WERI-Rb-1 (cell line): Measurements from ENCODE around the gene KLHL22.

Source experiments
- DNase-seq: peaks from one replicate; pipeline ENCODE4 v3.0.0-alpha.2; 2020
- H3K27ac ChIP-seq: fragments of 250-450 bp; sonication (Bioruptor Pico); 2 replicates; pipeline ENCODE4 v1.5.1; 2020; ENCODE audit warnings: mild to moderate bottlenecking, moderate library complexity
- H3K27me3 ChIP-seq: fragments of 250-450 bp; sonication (Bioruptor Pico); 2 replicates; pipeline ENCODE4 v1.5.1; 2021; ENCODE audit warnings: mild to moderate bottlenecking, low read depth, moderate library complexity; ENCODE audit not compliant: insufficient read depth, severe bottlenecking
- H3K36me3 ChIP-seq: fragments of 250-450 bp; sonication (Bioruptor Pico); 2 replicates; pipeline ENCODE4 v1.5.1; 2020; ENCODE audit warnings: mild to moderate bottlenecking, moderate library complexity
- H3K4me3 ChIP-seq: 2 replicates; pipeline ENCODE4 v1.5.1; 2011; ENCODE audit warnings: low read depth, mild to moderate bottlenecking, control low read depth, low read length
- H3K9me3 ChIP-seq: fragments of 250-450 bp; sonication (Bioruptor Pico); 2 replicates; pipeline ENCODE4 v1.5.1; 2021; ENCODE audit warnings: mild to moderate bottlenecking, moderate library complexity; ENCODE audit not compliant: severe bottlenecking
- CTCF ChIP-seq: IDR thresholded peaks from 2 replicates; pipeline ENCODE4 v1.5.1; 2011; ENCODE audit warnings: low read depth, mild to moderate bottlenecking, control low read depth, inconsistent platforms, low read length

KLHL22 gene

GRCh38 chr22:20428496-20429253 is 66.9 kb downstream of the KLHL22 start:
- DNase-seq, result no peak
- no peak overlapping the region for H3K4me3 ChIP-seq
- no peak overlapping the region for H3K27ac ChIP-seq
- no peak for TF ChIP-seq CTCF
- H3K27me3 ChIP-seq, result no peaks in the 10 kb centered on the region
- peaks cover 36% of the 10 kb centered on the region for H3K36me3 ChIP-seq
- H3K9me3 ChIP-seq, result no peaks in the 10 kb centered on the region

DNA sequence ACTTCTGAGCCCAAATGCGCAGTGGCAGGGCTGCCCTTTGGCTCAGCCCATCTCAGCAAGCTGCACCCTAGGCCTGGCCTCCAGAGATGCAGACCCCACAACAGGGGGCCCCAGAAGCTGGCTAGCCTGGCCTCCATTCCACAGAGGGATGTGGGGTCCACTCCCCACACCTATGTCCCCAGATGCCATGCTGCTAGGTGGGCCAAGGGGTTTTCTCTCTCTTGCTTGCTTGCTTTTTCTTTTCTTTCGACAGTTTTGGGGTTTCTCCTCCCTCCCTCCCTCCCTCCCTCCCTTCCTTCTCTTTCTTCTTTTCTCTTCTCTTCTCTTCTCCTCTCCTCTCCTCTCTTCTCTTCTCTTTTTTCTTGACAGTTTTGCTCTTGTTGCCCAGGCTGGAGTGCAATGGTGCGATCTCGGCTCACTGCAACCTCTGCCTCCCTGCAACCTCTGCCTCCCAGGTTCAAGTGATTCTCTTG is 67.6 kb downstream of the KLHL22 start:
- H3K36me3 ChIP-seq, result peaks cover 36% of the 10 kb centered on the region
- H3K9me3 ChIP-seq, result no peaks in the 10 kb centered on the region
- H3K4me3 ChIP-seq, result no peak overlapping the region
- no peak for TF ChIP-seq CTCF
- no peak for DNase-seq
- H3K27me3 ChIP-seq, result no peaks in the 10 kb centered on the region
- no peak overlapping the region for H3K27ac ChIP-seq

DNA sequence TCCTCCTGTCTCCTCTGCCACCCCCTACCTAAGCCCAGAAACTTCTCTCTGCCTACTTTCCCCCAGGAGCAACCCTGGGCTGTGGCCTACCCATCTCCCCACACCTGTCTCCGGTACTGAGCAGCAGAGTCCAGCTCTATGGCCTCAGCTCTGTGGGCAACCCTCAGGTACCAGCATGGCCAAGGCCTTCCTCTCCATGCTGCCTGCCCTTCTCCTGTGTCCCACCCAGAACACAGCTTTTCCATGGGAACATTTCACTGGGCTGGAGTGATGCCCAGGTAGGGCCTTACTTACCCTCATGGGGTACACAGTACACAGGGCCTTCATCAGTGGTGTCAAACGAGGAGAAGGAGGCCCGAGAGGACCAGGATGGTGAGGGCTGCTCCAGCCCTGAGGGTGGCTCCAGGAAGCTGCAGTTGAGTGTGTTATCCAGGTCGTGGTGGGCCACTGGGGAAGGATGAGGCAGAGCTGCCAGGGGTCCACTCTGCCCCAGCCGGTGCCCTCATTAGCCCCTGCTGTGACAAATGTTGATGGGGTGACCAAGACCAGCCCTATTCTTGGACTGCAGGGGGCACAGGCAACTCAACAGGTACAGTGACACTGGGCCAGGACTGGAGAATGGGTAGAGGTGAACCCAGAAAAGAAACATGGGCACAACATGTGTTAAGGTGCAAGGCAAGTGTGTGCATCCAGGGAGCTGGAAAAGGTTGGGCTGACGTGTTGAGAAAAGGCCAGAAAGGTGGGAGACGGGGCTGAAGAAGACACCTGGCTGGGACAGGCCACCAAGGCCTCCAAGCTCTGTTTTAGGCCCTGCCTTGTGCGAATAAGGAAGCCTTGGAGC is 68.3 kb downstream of the KLHL22 start:
- no peak overlapping the region for H3K27ac ChIP-seq
- H3K4me3 ChIP-seq, result no peak overlapping the region
- no peaks in the 10 kb centered on the region for H3K27me3 ChIP-seq
- DNase-seq, result no peak
- no peak for TF ChIP-seq CTCF
- peaks cover 36% of the 10 kb centered on the region for H3K36me3 ChIP-seq
- no peaks in the 10 kb centered on the region for H3K9me3 ChIP-seq

- peaks cover 36% of the 10 kb centered on the region for H3K36me3 ChIP-seq
- no peaks in the 10 kb centered on the region for H3K9me3 ChIP-seq
- H3K27me3 ChIP-seq, result no peaks in the 10 kb centered on the region
- H3K4me3 ChIP-seq, result no peak overlapping the region
- no peak overlapping the region for H3K27ac ChIP-seq
- no peak for DNase-seq
- no peak for TF ChIP-seq CTCF
These were observed 69.4 kb downstream of the KLHL22 start for GRCh38 chr22:20426259-20426615.

DNA sequence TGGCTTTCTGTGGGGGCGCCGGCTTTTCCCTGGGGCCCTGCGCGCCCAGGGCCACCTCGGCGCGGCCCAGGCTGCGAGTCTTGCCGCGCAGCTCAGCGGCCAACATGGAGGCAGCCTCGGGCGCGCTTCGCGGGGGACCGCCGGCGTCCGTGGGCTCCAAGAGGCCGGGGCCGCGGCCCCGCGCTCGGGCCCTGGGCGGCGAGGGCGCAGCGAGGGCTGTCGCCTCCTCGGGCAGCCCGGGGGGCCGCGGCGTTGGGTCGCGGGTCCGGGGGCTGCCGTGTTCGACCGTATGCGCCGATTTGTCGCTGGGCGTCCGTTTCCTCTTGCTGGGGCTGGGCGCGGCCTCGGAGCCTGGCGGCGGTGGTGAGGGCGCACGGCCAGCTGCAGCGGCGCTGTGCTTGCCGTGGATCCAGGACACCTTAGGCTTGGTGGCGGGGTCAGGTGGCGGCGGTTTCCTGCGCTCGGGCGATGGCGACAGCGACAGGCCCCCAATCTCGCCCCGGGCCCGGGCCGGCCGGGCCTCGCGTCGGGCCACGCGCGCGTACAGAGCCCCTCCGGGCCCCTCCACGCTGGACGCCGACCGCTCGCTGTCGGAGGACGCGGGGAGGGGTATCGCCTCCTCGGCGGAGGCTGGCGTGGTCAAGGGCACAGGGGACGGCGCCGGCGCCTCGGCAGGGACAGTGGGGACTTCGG is 69.9 kb downstream of the KLHL22 start:
- Histone ChIP-seq H3K27ac (no peak overlapping the region), H3K27me3 (no peaks in the 10 kb centered on the region), H3K36me3 (peaks cover 36% of the 10 kb centered on the region), H3K9me3 (no peaks in the 10 kb centered on the region), H3K4me3 (no peak overlapping the region)
- DNase-seq, result no peak
- TF ChIP-seq CTCF, result no peak
